ENCODE measurements around the gene FOXK1.

DNA sequence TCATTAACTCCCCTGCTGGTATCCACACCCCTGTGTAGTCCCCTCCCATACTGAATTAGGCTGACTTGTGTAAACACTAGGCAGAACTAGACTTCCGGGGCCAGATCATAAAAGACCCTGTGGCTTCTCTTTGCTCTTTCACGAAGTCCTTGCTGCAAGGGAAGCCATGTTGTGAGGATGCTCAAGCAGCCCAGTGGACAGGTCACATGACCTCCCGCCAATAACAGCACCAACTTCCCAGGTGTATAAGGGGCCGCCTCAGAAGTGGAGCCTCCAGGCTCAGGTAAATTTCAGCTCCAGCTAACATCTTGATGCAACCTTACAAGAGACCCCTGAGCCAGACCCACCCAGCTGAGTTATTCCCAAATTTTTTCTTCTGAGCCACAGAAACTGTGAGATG lies 11.3 kb upstream of the FOXK1 start:
- TF ChIP-seq POLR2A (IDR thresholded peaks at IDR 0.05; ENCODE audit: insufficient read depth in 1 of 2, low read depth in 2 of 2, low read length in 2 of 2), result no peak
- TF ChIP-seq, protein P1, sequence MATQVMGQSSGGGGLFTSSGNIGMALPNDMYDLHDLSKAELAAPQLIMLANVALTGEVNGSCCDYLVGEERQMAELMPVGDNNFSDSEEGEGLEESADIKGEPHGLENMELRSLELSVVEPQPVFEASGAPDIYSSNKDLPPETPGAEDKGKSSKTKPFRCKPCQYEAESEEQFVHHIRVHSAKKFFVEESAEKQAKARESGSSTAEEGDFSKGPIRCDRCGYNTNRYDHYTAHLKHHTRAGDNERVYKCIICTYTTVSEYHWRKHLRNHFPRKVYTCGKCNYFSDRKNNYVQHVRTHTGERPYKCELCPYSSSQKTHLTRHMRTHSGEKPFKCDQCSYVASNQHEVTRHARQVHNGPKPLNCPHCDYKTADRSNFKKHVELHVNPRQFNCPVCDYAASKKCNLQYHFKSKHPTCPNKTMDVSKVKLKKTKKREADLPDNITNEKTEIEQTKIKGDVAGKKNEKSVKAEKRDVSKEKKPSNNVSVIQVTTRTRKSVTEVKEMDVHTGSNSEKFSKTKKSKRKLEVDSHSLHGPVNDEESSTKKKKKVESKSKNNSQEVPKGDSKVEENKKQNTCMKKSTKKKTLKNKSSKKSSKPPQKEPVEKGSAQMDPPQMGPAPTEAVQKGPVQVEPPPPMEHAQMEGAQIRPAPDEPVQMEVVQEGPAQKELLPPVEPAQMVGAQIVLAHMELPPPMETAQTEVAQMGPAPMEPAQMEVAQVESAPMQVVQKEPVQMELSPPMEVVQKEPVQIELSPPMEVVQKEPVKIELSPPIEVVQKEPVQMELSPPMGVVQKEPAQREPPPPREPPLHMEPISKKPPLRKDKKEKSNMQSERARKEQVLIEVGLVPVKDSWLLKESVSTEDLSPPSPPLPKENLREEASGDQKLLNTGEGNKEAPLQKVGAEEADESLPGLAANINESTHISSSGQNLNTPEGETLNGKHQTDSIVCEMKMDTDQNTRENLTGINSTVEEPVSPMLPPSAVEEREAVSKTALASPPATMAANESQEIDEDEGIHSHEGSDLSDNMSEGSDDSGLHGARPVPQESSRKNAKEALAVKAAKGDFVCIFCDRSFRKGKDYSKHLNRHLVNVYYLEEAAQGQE (IDR thresholded peaks at IDR 0.05; ENCODE audit: borderline replicate concordance in 1 of 2, low read depth in 1 of 2, low read length in 2 of 2), result no peak
- TF ChIP-seq, protein P2, sequence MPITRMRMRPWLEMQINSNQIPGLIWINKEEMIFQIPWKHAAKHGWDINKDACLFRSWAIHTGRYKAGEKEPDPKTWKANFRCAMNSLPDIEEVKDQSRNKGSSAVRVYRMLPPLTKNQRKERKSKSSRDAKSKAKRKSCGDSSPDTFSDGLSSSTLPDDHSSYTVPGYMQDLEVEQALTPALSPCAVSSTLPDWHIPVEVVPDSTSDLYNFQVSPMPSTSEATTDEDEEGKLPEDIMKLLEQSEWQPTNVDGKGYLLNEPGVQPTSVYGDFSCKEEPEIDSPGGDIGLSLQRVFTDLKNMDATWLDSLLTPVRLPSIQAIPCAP (CRISPR knock-in tag; IDR thresholded peaks at IDR 0.05; ENCODE audit: low read depth), result no peak
- TF ChIP-seq, protein P3, sequence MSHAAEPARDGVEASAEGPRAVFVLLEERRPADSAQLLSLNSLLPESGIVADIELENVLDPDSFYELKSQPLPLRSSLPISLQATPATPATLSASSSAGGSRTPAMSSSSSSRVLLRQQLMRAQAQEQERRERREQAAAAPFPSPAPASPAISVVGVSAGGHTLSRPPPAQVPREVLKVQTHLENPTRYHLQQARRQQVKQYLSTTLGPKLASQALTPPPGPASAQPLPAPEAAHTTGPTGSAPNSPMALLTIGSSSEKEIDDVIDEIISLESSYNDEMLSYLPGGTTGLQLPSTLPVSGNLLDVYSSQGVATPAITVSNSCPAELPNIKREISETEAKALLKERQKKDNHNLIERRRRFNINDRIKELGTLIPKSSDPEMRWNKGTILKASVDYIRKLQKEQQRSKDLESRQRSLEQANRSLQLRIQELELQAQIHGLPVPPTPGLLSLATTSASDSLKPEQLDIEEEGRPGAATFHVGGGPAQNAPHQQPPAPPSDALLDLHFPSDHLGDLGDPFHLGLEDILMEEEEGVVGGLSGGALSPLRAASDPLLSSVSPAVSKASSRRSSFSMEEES (CRISPR knock-in tag; IDR thresholded peaks at IDR 0.05), result no peak
- TF ChIP-seq, protein P4, sequence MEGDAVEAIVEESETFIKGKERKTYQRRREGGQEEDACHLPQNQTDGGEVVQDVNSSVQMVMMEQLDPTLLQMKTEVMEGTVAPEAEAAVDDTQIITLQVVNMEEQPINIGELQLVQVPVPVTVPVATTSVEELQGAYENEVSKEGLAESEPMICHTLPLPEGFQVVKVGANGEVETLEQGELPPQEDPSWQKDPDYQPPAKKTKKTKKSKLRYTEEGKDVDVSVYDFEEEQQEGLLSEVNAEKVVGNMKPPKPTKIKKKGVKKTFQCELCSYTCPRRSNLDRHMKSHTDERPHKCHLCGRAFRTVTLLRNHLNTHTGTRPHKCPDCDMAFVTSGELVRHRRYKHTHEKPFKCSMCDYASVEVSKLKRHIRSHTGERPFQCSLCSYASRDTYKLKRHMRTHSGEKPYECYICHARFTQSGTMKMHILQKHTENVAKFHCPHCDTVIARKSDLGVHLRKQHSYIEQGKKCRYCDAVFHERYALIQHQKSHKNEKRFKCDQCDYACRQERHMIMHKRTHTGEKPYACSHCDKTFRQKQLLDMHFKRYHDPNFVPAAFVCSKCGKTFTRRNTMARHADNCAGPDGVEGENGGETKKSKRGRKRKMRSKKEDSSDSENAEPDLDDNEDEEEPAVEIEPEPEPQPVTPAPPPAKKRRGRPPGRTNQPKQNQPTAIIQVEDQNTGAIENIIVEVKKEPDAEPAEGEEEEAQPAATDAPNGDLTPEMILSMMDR (CRISPR knock-in tag; IDR thresholded peaks at IDR 0.05), result no peak

All from HepG2 (cell line).